Activated CD4-positive, alpha-beta T cell treated with anti-CD3 and anti-CD28 coated beads, Interleukin-10, Interleukin-2, amounts not matched to agents 100 ng/mL and 50 ng/mL, durations not matched to agents 16 hours and 8 hours (primary cell): ENCODE measurements around the gene CFHR5.
"Not testable (repeated sequence)": the region's sequence is repeated elsewhere in the genome, so short reads cannot be mapped to it uniquely, and the experiment has no call there.

Source experiments
- DNase-seq: peaks from one replicate; pipeline ENCODE4 v3.0.0-alpha.2; 2020

The CFHR5 gene

GRCh38 chr1:197024460-197024859 lies 47.1 kb downstream of the CFHR5 start:
- no peak for DNase-seq

DNA sequence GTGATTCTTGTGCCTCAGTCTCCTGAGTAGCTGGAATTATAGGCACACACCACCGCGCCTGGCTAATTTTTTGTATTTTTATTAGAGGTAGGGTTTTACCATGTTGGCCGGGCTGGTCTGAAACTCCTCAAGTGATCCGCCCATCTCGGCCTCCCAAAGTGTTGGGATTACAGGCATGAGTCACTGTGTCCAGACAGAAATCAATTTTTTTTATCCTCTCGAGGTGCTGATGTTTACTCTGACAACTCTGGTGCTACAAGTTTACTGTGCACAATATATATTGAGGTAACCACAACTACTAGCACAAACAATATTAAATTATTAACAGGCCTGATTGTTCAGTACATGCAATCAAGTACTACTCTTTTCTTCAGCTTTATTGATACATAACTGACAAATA lies 50.0 kb downstream of the CFHR5 start:
- DNase-seq, result no peak

GRCh38 chr1:197029749-197030148 lies 52.4 kb downstream of the CFHR5 start:
- DNase-seq, result no peak

DNA sequence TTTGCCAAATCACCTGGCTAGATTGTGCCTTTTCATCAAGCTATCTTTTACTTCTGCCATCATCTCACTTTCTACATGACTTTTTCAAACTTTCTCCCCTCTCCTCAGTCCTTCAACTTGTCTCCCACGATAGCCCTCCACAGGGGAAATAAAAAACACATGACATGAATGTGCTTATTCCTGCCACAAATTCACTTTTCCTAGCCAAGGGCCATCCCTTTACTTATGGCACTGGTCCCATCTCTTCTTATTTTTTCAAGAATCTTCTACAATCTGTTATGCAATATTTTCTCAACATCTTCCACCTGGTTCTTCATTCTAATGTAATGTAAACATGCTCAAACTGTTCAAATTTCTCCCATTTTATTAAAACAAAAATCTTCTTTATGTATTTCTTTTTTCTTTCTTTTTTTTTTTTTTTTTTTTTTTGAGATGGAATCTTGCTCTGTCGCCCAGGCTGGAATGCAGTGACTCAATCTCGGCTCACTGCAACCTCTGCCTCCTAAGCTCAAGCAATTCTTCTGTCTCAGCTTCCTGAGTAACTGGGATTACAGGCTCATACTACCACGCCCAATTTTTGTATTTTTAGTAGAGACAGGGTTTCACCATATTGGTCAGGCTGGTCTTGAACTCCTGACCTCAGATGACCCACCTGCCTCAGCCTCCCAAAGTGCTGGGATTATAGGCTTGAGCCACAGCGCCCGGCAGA lies 57.4 kb downstream of the CFHR5 start:
- DNase-seq, result not testable (repeated sequence)

DNA sequence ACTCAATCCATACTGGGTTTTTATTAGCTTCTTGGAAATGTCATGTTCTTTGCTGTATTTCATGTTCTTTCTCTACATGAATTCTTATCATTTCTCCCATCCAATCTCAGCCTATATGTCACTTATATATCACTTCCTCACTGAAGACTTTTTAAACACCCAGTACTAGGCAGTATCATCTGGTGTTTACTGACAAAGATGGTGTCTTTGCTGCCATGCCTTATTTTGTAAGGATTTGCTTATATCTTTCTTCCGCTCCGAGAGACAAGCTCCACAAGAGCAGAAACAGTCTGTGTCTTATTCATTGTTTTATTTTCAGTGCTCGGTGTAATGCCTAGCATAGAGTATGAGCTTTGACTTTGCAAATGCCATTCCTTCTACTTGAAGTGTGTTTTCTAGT lies 59.5 kb downstream of the CFHR5 start:
- no peak for DNase-seq

DNA sequence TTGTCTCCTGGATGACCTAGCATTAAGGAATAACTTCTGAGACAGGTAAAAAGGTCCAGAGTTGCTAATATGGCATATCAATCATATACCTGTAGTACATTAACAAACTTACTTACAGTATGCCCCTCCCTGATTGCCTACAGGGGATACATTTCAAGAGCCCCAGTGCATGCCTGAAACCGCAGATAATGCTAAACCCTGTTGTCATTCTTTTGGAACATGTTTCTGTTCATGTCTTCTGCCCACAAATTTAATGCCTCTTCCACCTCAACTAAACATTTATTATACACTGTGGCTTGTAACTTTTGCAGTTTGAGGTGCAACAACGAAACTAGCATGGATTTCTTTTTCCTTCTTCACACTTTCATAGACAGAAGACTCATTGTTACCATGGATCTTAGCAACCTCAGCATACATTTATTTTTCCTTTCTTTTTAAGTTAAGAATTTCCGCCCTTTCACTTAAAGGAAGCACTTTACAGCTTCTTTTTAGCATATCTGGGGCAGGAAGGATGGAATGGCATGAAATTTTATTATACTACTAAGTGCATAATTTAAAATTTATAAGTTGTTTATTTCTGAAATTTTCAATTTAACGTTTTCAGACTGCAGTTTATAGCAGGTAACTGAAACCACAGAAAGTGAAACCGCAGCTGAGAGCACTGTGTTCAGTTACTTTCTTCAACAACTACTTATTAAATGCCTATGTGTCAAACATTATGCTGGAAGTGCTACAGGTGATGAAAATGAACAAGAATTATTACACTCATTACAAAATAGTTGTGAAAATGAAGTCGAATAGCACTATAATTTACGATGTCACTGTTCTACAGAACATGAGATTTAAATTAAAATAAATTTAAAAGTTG lies 64.4 kb downstream of the CFHR5 start:
- DNase-seq, result no peak

GRCh38 chr1:197042676-197043341 lies 65.5 kb downstream of the CFHR5 start:
- no peak for DNase-seq

DNA sequence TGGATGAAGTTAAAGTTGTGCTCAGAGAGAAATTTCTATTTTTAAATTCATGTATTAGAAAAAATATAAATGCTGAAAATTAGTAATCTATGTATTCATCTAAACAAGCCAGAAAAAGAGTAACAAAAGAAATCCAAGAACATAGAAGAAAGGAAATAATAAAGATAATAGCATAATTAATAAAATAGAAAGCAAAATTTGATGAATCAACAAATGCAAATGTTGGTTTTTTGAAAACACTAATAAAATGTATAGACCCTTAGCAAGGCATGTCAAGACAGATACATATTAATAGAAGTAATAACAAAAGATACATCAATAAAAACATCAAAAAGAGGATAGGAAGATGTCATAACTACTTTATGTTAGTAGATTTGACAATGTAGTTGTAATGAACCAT lies 71.7 kb downstream of the CFHR5 start:
- DNase-seq, result no peak
